ENCODE data around the gene ARL5A.

Gene ARL5A

DNA sequence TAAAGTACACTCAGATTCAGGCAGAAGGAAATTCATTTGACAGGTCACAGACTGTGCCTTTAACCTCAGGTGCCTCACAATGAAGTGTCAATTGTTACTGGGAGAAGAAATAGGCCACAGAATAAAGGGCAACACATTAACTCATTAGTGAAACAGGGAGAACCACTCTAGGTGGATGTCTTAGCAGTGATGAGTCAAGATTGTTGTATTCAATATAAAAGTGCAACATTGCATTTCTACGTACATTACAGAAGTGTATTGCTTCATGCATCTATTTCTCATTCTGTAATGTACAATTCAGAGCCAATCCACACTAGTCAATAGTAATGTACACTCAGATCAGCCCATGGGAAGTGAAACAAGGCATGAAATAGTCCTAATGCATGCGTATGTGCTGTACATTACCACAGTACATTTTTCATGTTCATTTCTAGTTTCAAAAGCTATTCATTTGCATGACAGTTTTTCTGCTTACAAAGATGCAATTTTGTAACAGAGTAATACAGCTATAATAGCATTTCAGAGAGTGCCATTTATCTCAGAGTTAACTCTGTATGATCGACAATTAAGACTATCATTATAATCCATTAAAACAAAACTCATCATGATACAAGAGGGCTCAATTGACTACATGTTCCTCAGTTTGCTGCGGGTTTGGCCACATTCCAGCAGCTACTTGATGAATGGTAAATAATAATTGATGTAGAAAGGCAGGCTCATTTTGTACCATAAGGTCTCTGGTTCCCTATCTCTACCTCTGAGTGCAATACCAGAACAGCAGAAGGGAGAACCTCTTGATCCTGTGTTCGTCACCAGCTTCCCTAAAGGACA is 12.2 kb upstream of the ARL5A start:
- DNase-seq (ENCODE audit: low read depth in 3 of 3, low spot score in 1 of 3), result no peak

- no peak for DNase-seq (ENCODE audit: low read depth in 3 of 3, low spot score in 1 of 3)
Measured at GRCh38 chr2:151837926-151838325, 9.7 kb upstream of the ARL5A start.

DNA sequence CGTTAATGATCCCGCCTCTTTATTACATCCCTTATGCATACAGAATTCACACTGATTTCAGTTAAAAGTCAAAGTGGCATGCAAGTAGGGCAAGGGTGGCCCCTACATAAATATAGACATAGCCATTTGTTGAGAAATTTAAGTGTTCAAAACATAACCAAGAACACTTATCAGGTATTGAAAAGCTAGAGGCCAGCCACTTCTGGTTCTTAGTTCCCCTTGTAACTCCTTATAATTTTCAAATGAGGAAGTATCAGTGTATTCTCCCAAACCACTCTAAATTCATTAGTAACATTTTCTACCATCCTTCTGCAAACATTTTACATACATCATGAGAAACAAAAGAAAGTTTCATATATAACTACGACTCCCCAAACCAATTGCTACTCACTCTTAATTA is 5.8 kb upstream of the ARL5A start:
- no peak for DNase-seq (ENCODE audit: low read depth in 3 of 3, low spot score in 1 of 3)

GRCh38 chr2:151830961-151831360 is 2.7 kb upstream of the ARL5A start:
- no peak for DNase-seq (ENCODE audit: low read depth in 3 of 3, low spot score in 1 of 3)

DNA sequence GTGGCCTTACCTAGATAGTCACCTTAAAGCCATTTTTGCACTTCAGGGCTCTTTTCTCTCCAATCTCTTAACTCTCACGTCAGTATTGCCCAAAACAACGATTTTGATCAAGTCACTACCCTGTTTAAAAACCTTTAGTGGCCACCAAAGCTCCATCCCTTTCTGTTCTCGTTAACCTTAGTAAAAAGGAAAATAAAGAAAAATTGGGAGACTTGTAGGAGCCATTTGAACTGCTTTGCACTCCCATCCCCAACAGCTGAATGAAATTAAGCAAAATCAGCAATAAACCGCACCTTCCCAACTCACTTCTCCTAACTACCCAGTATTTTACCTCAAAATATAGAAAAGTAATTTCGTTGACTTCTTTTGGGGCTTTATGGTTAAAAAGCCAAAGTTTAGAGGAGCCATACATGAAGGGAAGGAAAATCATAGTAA is 686 bp upstream of the ARL5A start:
- DNase-seq (ENCODE audit: low read depth in 3 of 3, low spot score in 1 of 3), result no peak

GRCh38 chr2:151827564-151828142 is 568 bp downstream of the ARL5A start:
- peak in 1 of 3 donors; percentile 6 for DNase-seq (ENCODE audit: low read depth in 3 of 3, low spot score in 1 of 3)

GRCh38 chr2:151826737-151827157 is 1.5 kb downstream of the ARL5A start:
- no peak for DNase-seq (ENCODE audit: low read depth in 3 of 3, low spot score in 1 of 3)

GRCh38 chr2:151824886-151825285 is 3.3 kb downstream of the ARL5A start:
- DNase-seq (ENCODE audit: low read depth in 3 of 3, low spot score in 1 of 3), result no peak

DNA sequence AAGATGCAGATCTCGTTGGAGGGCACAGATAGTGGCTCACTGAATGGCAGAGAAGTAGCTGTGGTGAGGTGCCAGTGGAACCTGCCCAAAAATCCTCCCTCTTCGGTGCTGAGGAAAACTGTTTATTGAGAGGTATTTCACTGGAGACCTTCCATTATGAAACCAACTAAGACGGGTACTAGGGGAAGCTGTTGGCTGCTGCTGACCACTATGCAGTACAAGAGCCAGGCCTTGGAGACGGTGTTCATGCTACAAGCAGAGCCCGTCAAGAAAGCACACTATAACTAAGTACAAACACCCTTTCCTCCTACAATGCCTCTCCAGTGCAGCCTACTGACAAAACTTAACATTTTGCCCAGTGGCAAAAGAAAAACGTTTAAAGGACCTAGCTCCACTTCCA is 4.6 kb downstream of the ARL5A start:
- no peak for DNase-seq (ENCODE audit: low read depth in 3 of 3, low spot score in 1 of 3)

GRCh38 chr2:151819920-151820319 is 8.3 kb downstream of the ARL5A start:
- no peak for DNase-seq (ENCODE audit: low read depth in 3 of 3, low spot score in 1 of 3)

DNA sequence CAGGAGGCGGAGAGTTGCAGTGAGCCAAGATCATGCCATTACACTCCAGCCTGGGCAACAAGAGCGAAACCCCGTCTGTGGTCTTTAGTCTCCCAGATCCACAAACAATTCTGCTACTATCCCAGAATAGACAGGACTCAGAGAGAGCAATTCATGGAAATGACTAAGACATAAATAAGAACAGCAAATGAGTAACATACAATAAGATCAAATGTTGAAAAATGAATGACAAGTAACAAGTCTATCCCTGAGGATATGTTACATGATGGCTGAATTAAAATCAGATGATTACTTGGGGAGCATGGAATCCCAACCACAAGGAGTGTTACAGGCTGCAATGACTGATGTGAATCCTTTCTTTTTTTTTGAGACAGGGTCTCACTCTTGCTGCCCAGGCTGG is 10.3 kb downstream of the ARL5A start:
- DNase-seq (ENCODE audit: low read depth in 3 of 3, low spot score in 1 of 3), result no peak

DNA sequence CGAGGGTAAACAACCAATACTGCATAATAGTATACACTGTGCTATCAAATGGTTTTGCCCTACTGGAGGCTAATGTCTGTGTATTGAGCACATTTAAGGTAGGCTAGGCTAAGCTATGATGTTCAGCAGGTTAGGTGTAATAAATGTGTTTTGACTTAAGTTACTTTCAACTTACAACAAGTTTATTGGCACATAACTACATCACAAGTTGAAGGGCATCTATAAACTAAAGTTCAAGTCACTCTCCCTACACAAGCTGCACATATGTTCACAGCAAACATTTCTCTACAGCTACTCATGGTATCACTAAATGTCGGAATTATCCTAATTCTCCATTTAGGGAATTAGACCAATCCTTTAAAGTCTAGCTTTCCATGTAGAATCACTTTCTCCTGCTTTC is 11.4 kb downstream of the ARL5A start:
- DNase-seq (ENCODE audit: low read depth in 3 of 3, low spot score in 1 of 3), result no peak

DNA sequence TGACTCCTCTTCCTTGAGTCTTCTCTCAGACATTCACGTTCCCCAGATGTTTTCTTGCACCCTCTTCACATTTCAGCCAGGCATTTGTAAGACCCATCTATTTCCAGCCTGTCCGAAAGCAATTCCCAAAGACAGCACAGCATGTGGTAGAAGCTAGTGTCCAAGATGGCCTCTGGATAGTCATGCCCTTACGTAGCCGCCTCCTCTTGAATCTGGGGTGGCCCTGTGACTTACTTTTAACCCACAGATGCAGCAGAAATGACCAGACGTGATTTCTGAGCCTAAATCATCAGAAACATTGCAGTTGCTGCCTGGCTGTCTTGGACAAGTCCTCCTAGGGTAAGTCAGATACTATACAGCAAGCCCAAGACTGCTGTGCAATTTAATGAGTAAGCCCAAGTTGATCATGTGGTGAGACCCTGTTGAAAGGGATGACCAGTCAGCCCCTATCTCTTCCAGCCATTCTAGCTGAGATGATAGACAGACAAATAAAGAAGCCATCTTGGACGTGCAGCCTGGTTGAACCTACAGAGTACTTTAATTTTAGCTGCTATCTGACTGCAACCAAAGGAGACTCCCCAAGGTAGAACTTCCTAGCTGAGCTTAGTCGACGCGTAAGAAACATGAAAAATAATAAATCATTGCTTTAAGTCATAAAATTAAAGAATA is 12.3 kb downstream of the ARL5A start:
- DNase-seq (ENCODE audit: low read depth in 3 of 3, low spot score in 1 of 3), result no peak

DNA sequence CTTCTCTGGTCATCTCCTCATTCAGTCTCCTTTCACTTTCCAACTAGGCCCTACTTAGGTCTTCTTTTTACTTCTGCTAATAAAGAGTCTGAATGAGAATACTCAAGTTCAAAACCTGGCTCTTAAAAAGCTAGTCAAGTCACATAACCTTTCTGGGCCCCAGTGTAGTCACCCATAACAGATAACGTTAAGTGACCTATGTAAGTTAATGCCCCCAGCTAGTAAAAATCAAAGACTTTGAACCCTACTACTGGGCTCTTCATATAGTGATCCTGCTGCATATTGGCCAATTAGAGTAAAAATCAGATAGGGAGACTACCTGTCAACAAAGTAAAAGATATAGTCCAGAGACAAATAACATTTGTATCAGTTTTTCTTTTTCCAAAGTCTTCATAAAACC is 17.7 kb downstream of the ARL5A start:
- DNase-seq (ENCODE audit: low read depth in 3 of 3, low spot score in 1 of 3), result no peak

GRCh38 chr2:151809073-151809383 is 19.2 kb downstream of the ARL5A start:
- DNase-seq (ENCODE audit: low read depth in 3 of 3, low spot score in 1 of 3), result no peak

GRCh38 chr2:151808258-151809072 is 19.8 kb downstream of the ARL5A start:
- DNase-seq (ENCODE audit: low read depth in 3 of 3, low spot score in 1 of 3), result no peak

- DNase-seq (ENCODE audit: low read depth in 3 of 3, low spot score in 1 of 3), result no peak
Measured at GRCh38 chr2:151805961-151806360, 22.3 kb downstream of the ARL5A start.

- DNase-seq (ENCODE audit: low read depth in 3 of 3, low spot score in 1 of 3), result no peak
Measured at GRCh38 chr2:151805343-151805742, 22.9 kb downstream of the ARL5A start.

GRCh38 chr2:151803811-151804210 is 24.4 kb downstream of the ARL5A start:
- DNase-seq (ENCODE audit: low read depth in 3 of 3, low spot score in 1 of 3), result no peak

DNA sequence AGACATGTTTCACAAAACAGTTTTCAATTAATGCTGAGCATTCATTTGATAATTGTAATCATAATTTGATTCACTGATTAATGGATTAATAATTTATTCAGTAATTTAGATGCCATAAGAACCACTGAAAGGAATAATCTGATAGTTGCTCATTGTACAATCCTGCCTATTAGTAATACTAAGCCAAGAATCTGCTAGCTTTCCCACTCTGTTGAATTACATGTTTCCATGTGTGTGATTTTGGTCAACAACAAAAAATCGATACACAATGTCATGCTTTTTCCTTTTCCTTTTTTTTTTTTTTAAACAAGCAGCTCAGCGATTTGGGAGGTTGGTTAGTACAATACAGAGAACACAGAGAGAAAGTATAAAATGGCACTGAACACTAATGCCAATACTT is 25.9 kb downstream of the ARL5A start:
- DNase-seq (ENCODE audit: low read depth in 3 of 3, low spot score in 1 of 3), result no peak

GRCh38 chr2:151799886-151800292 is 28.3 kb downstream of the ARL5A start:
- no peak for DNase-seq (ENCODE audit: low read depth in 3 of 3, low spot score in 1 of 3)

DNA sequence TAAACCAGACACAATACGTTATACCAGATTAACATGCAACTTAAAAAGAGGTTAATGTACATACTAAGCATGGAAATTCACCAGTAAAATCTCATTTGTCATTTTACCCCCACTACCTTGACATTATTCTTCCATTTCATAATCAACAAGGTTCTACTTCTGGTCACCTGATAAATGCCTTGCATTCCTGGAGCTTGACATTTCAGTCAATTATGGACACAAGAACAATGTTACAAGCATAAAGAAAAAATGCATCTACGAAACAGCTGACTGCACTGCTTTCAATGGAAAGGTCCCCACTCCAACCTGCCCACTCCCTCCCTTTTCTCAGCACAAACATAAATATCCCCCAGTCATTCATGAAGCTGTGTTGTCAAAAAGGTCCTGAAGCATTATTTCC is 31.4 kb downstream of the ARL5A start:
- DNase-seq (ENCODE audit: low read depth in 3 of 3, low spot score in 1 of 3), result no peak
